ENCODE data around the gene ALDOA.
"Not testable (repeated sequence)": the region's sequence is repeated elsewhere in the genome, so short reads cannot be mapped to it uniquely, and the experiment has no call there.

ALDOA gene

GRCh38 chr16:30092373-30093010 lies 26.9 kb downstream of the ALDOA start:
- DNase-seq: peak; percentile 66

GRCh38 chr16:30094541-30095165 lies 29.1 kb downstream of the ALDOA start:
- no peak for DNase-seq

GRCh38 chr16:30095166-30096078 lies 29.9 kb downstream of the ALDOA start:
- DNase-seq: no peak

- DNase-seq: peak; percentile 87
Observed at GRCh38 chr16:30096105-30096861, 30.7 kb downstream of the ALDOA start, which contains the start of gene YPEL3. TSS of gene YPEL3 (minus strand) at chr16:30096213. CDS start at chr16:30095482, 731 bp downstream.

- DNase-seq: no peak
Observed at GRCh38 chr16:30096862-30097563, 31.5 kb downstream of the ALDOA start.

- DNase-seq: no peak
Observed at GRCh38 chr16:30104090-30104489, 38.5 kb downstream of the ALDOA start.

- DNase-seq: no peak
Observed at GRCh38 chr16:30104492-30104891, 38.9 kb downstream of the ALDOA start.

- DNase-seq: no peak
Observed at GRCh38 chr16:30108059-30108850, 42.7 kb downstream of the ALDOA start.

GRCh38 chr16:30110661-30111060 lies 45.1 kb downstream of the ALDOA start:
- no peak for DNase-seq

GRCh38 chr16:30112197-30113030 lies 46.9 kb downstream of the ALDOA start:
- peak; percentile 70 for DNase-seq

- no peak for DNase-seq
Observed at GRCh38 chr16:30113031-30113710, 47.6 kb downstream of the ALDOA start, which contains the start of gene GDPD3. TSS of gene GDPD3 (minus strand) at chr16:30113537. CDS start at chr16:30113478, 59 bp downstream.

GRCh38 chr16:30113711-30114333 lies 48.3 kb downstream of the ALDOA start:
- no peak for DNase-seq

GRCh38 chr16:30114411-30114810 lies 48.9 kb downstream of the ALDOA start:
- DNase-seq: no peak

- not testable (repeated sequence) for DNase-seq
Observed at GRCh38 chr16:30114833-30115232, 49.3 kb downstream of the ALDOA start.

- DNase-seq: no peak
Observed at GRCh38 chr16:30115238-30115637, 49.7 kb downstream of the ALDOA start.

- no peak for DNase-seq
Observed at GRCh38 chr16:30116291-30117207, 51.0 kb downstream of the ALDOA start.

- no peak for DNase-seq
Observed at GRCh38 chr16:30117768-30118167, 52.2 kb downstream of the ALDOA start.

GRCh38 chr16:30119428-30119827 lies 53.9 kb downstream of the ALDOA start:
- no peak for DNase-seq
